Measurements from ENCODE around the gene UBTD2. TPM values are rescaled to one million over a fixed set of nuclear protein-coding genes. Genes with fewer than 3 reads are reported as not detected.

Gene UBTD2
- total RNA-seq, 1 experiment from 2014 or later: 22.6 TPM

- no TSS peak for BruUV-seq (replicated peaks)
- no peak overlapping the region for H2AFZ ChIP-seq (ENCODE audit: low read length)
- H3K79me2 ChIP-seq (ENCODE audit: low read length): peaks cover 29% of the 10 kb centered on the region
- no peaks in the 10 kb centered on the region for H3K27me3 ChIP-seq (ENCODE audit: low read length)
- DNase-seq (no peak), ATAC-seq (no peak)
- TF ChIP-seq CTCF (conservative IDR thresholded peaks at IDR 0.05; ENCODE audit: low read depth, low read length) (no peak), EZH2 (IDR thresholded peaks at IDR 0.05; ENCODE audit: low read length, unreplicated experiment) (no peak), EZH2phosphoT487 (IDR thresholded peaks at IDR 0.05; ENCODE audit: borderline replicate concordance, low read length) (no peak)
- peak overlapping the region; percentile 87; the same call in 1 of the 2 replicates for H3K4me2 ChIP-seq (ENCODE audit: low read length)
- H3K27ac ChIP-seq (ENCODE audit: low read length): no peak overlapping the region
- no peaks in the 10 kb centered on the region for H3K9me3 ChIP-seq (ENCODE audit: low read length)
- ChIA-PET CTCF (interaction anchor here (0.6 to 0.9 kb wide), 2 partner anchors 84 to 93 kb away, joined by 3 read pairs; no protein-coding TSS in a partner anchor), POLR2A (ENCODE audit: unreplicated experiment) (no interaction called here)
- peaks cover 20% of the 10 kb centered on the region for H3K4me1 ChIP-seq (ENCODE audit: insufficient read depth, low read length)
- no peaks in the 10 kb centered on the region for H3K36me3 ChIP-seq (ENCODE audit: low read depth, low read length)
- H3F3A ChIP-seq (ENCODE audit: low read length, unreplicated experiment): no peaks in the 10 kb centered on the region
- H3K9me2 ChIP-seq (replicated peaks; ENCODE audit: low read length): no peaks in the 10 kb centered on the region
- H3K9ac ChIP-seq (ENCODE audit: low read length): no peak overlapping the region
- no peak overlapping the region for H3K4me3 ChIP-seq (ENCODE audit: low read length)
- intact Hi-C loops (cut with micrococcal nuclease): loop anchor here (2.0 to 10.0 kb wide), 3 partner anchors 93 to 275 kb away; partner anchors contain the start of genes FBXW11 and UBTD2
- H4K20me1 ChIP-seq (ENCODE audit: low read length): no peaks in the 10 kb centered on the region
These were observed 93.8 kb downstream of the UBTD2 start for GRCh38 chr5:172189693-172190296.

DNA sequence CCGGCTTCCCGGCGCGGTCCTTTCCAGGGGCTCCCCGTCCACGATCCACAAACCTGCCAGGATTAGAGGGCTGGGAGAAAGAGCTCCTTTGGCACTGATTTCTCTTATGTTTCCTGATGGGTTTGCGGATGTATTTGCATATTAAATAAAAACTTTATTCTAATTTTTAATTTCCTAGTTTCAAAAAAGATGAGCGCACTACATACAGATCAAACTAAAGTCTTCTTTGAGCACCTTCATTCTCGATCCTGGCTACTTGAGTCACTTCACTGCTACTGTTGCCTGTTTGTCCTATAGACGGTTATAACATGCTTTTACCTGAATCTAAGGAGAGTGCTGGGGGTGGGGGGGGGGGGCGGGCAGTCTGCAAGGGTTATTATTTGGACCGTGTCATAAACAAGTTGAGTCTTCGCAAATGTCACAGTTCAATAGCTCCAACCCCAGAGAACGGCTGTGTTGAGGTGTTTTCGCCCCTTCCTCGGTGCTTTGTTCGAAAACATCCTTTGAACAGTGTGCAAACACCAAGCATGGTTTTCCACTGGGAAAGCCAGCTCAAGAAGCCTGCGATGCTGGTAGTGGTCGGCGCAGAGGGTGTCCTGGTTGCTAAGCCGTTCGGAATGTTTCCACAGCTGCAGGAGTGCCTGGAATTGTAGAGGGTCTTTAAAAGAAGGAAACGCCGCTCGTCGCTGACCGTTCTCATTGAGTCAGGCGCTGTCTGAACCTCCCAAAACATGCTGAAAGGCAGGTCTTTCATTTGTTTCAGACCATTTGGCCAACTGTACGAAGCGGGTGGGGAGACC, 94.5 kb downstream of the UBTD2 start:
- no TSS peak for BruUV-seq (replicated peaks)
- H3K79me2 ChIP-seq (ENCODE audit: low read length): peaks cover 36% of the 10 kb centered on the region
- ChIA-PET CTCF (interaction anchor here (0.9 to 2.4 kb wide), 4 partner anchors 27 to 105 kb away, joined by 3 to 12 read pairs (median 4); no protein-coding TSS in a partner anchor), POLR2A (ENCODE audit: unreplicated experiment) (no interaction called here)
- TF ChIP-seq EZH2 (IDR thresholded peaks at IDR 0.05; ENCODE audit: low read length, unreplicated experiment): no peak
- 0 out of 2 replicates have a peak, but pooled peaks have one; percentile 4 for TF ChIP-seq CTCF (conservative IDR thresholded peaks at IDR 0.05; ENCODE audit: low read depth, low read length)
- no peaks in the 10 kb centered on the region for H3K36me3 ChIP-seq (ENCODE audit: low read depth, low read length)
- H3F3A ChIP-seq (ENCODE audit: low read length, unreplicated experiment): no peaks in the 10 kb centered on the region
- H3K9ac ChIP-seq (ENCODE audit: low read length): peak overlapping the region; percentile 84; the same call in 1 of the 2 replicates
- no peaks in the 10 kb centered on the region for H4K20me1 ChIP-seq (ENCODE audit: low read length)
- peak overlapping the region; percentile 87 for H3K4me2 ChIP-seq (ENCODE audit: low read length)
- no peaks in the 10 kb centered on the region for H3K27me3 ChIP-seq (ENCODE audit: low read length)
- H3K4me1 ChIP-seq (ENCODE audit: insufficient read depth, low read length): peaks cover 20% of the 10 kb centered on the region
- peak overlapping the region; percentile 99; the same call in 1 of the 2 replicates for H2AFZ ChIP-seq (ENCODE audit: low read length)
- H3K9me2 ChIP-seq (replicated peaks; ENCODE audit: low read length): no peaks in the 10 kb centered on the region
- DNase-seq: no peak
- intact Hi-C loops (cut with micrococcal nuclease): loop anchor here (1.0 to 10.0 kb wide), 5 partner anchors 82 to 274 kb away; partner anchors contain the start of genes FBXW11 and UBTD2
- no peak overlapping the region for H3K27ac ChIP-seq (ENCODE audit: low read length)
- peak overlapping the region; percentile 98 for H3K4me3 ChIP-seq (ENCODE audit: low read length)
- no peak for ATAC-seq
- H3K9me3 ChIP-seq (ENCODE audit: low read length): no peaks in the 10 kb centered on the region

All from PC-3 (cell line).